Measurements from ENCODE around the gene RASSF1.
"Not testable (repeated sequence)": the region's sequence is repeated elsewhere in the genome, so short reads cannot be mapped to it uniquely, and the experiment has no call there.

RASSF1 gene

DNA sequence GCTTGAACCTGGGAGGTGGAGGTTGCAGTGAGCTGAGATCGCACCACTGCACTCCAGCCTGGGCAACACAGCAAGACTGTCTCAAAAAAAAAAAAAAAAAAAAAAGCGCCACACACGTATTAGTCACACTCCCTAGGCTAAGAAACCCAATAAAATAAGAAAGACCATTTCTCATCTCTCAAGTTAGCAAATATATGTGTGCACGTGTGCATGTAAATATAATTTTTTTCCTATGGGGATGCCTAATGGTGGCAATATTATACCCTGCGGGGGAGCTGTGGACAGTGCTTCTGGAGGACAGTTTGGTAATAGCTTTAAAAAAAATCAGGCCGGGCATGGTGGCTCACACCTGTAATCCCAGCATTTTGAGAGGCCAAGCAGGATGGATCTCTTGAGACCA is 56.5 kb downstream of the RASSF1 start:
- DNase-seq (ENCODE audit: low read depth): not testable (repeated sequence)

Data from T follicular helper cell (primary cell).